HepG2 (cell line): ENCODE results near the gene TYMP. TPM values are rescaled to one million over a fixed set of nuclear protein-coding genes. Genes with fewer than 3 reads are reported as not detected.
A peak's percentile ranks its signal among the peaks of the same experiment; 100 is the strongest.

ENCODE experiments used
- ARNT2 ChIP-seq: sonication (generic); formaldehyde crosslinking; IDR thresholded peaks from 2 replicates; pipeline ENCODE4 v1.8.0; 2022; ENCODE audit warnings: mild to moderate bottlenecking, low read depth, missing genetic modification reagents, moderate library complexity
- BCL6 ChIP-seq: IDR thresholded peaks from 2 replicates; pipeline ENCODE4 v1.6.1; 2016; ENCODE audit warnings: missing genetic modification reagents, missing compliant biosample characterization
- CEBPG ChIP-seq: IDR thresholded peaks from 2 replicates; pipeline ENCODE4 v1.6.1; 2016
- DR1 ChIP-seq: sonication (generic); formaldehyde crosslinking; IDR thresholded peaks from 2 replicates; pipeline ENCODE4 v1.8.0; 2021; ENCODE audit warnings: mild to moderate bottlenecking, missing genetic modification reagents, inconsistent platforms
- DZIP1 ChIP-seq: sonication (generic); formaldehyde crosslinking; IDR thresholded peaks from 2 replicates; pipeline ENCODE4 v1.5.0; 2020; ENCODE audit warnings: mild to moderate bottlenecking, missing genetic modification reagents
- HIC2 ChIP-seq: sonication (generic); formaldehyde crosslinking; IDR thresholded peaks from 2 replicates; pipeline ENCODE4 v1.9.0; 2022; ENCODE audit warnings: low read depth, missing genetic modification reagents
- HNF1B ChIP-seq: sonication (generic); formaldehyde crosslinking; IDR thresholded peaks from 2 replicates; pipeline ENCODE4 v1.5.1; 2020; ENCODE audit warnings: mild to moderate bottlenecking, moderate library complexity, missing genetic modification reagents
- KLF13 ChIP-seq: sonication (generic); formaldehyde crosslinking; IDR thresholded peaks from 2 replicates; pipeline ENCODE4 v1.4.0; 2020; ENCODE audit warnings: mild to moderate bottlenecking, missing genetic modification reagents
- NFE2L2 ChIP-seq: fragments of 150-350 bp; IDR thresholded peaks from 2 replicates; pipeline ENCODE4 v1.6.1; 2014; ENCODE audit warnings: low read length
- NFIC ChIP-seq: IDR thresholded peaks from 2 replicates; pipeline ENCODE4 v1.6.1; 2012; ENCODE audit warnings: mild to moderate bottlenecking, low read length, inconsistent platforms
- NR1H2 ChIP-seq: sonication (generic); formaldehyde crosslinking; IDR thresholded peaks from 2 replicates; pipeline ENCODE4 v1.8.1; 2022; ENCODE audit warnings: low read depth, missing genetic modification reagents, borderline replicate concordance
- RARA ChIP-seq: IDR thresholded peaks from 2 replicates; pipeline ENCODE4 v1.6.1; 2016; ENCODE audit warnings: missing genetic modification reagents, missing compliant biosample characterization
- SKIL ChIP-seq: sonication (generic); formaldehyde crosslinking; IDR thresholded peaks from 2 replicates; pipeline ENCODE4 v1.8.0; 2022; ENCODE audit warnings: missing genetic modification reagents, mild to moderate bottlenecking, moderate library complexity, borderline replicate concordance
- SMAD3 ChIP-seq: sonication (generic); formaldehyde crosslinking; IDR thresholded peaks from 2 replicates; pipeline ENCODE4 v1.4.0; 2020; ENCODE audit warnings: missing genetic modification reagents
- ZNF546 ChIP-seq: sonication (generic); formaldehyde crosslinking; conservative IDR thresholded peaks from 2 replicates; pipeline ENCODE4 v1.8.1; 2023; ENCODE audit warnings: mild to moderate bottlenecking, missing genetic modification reagents
- ZNF629 ChIP-seq: sonication (generic); formaldehyde crosslinking; conservative IDR thresholded peaks from 2 replicates; pipeline ENCODE4 v1.5.0; 2020; ENCODE audit warnings: missing genetic modification reagents
- ZNF737 ChIP-seq: sonication (generic); formaldehyde crosslinking; IDR thresholded peaks from 2 replicates; pipeline ENCODE4 v1.5.0; 2020; ENCODE audit warnings: missing genetic modification reagents, mild to moderate bottlenecking, borderline replicate concordance
- ZXDC ChIP-seq: sonication (generic); formaldehyde crosslinking; IDR thresholded peaks from 2 replicates; pipeline ENCODE4 v1.5.0; 2020; ENCODE audit warnings: mild to moderate bottlenecking, missing genetic modification reagents
- polyA plus RNA-seq, 8 experiments: library from polyadenylated mRNA; depleted of rRNA in 3 of 8; stranded (reverse) in 7 of 8; unstranded in 1 of 8; fragments of >200 nt; fragmentation: Illumina TruSeq in 4 of 8; extraction: Trizol in 4 of 8; gene quantifications; 2 replicates each; pipeline versions ENCODE4 v1.2.1 to v1.2.3, GENCODE V29; 2011 to 2016; ENCODE audit warnings: low read depth in 4 of 8, missing spikeins in 1 of 8, mixed read lengths in 1 of 8; ENCODE audit not compliant: insufficient read depth in 1 of 8
- total RNA-seq, 5 experiments: library from RNA; depleted of rRNA; stranded (reverse); fragments of >200 nt; fragmentation: Illumina TruSeq; extraction: Trizol; gene quantifications; 2 replicates each; pipeline ENCODE4 v1.2.3, GENCODE V29; 2016; ENCODE audit warnings: low read depth in 1 of 5

Gene TYMP
- total and polyA plus RNA-seq, 2 of the 13 experiments (the other 11 are each of a cell fraction or from before 2014, with no cell fraction given) = 3.9 to 4.3 TPM

- TF ChIP-seq DR1 (CRISPR knock-in tag) (no peak; the same call in 1 of the 2 replicates), SKIL (CRISPR knock-in tag) (no peak), RARA (CRISPR knock-in tag) (peak; percentile 62), BCL6 (CRISPR knock-in tag) (peak; percentile 69; the same call in 1 of the 2 replicates), HIC2 (no peak), KLF13 (CRISPR knock-in tag) (no peak), DZIP1 (CRISPR knock-in tag) (0 out of 2 replicates have a peak, but pooled peaks have one; percentile 30), ZXDC (no peak), NR1H2 (CRISPR knock-in tag) (0 out of 2 replicates have a peak, but pooled peaks have one; percentile 10), ZNF737 (CRISPR knock-in tag) (0 out of 2 replicates have a peak, but pooled peaks have one; percentile 85), SMAD3 (CRISPR knock-in tag) (no peak), ARNT2 (CRISPR knock-in tag) (0 out of 2 replicates have a peak, but pooled peaks have one; percentile 43), ZNF546 (CRISPR knock-in tag) (no peak; the same call in 1 of the 2 replicates), ZNF629 (CRISPR knock-in tag) (peak; percentile 49; the same call in 1 of the 2 replicates), NFIC (no peak; the same call in 1 of the 2 replicates), HNF1B (CRISPR knock-in tag) (no peak), NFE2L2 (no peak), CEBPG (CRISPR knock-in tag) (peak; percentile 43; the same call in 1 of the 2 replicates)
Observed at GRCh38 chr22:50529897-50530579, at the start of gene TYMP (continued).
